Thoracic aorta (tissue), 2 donors: Measurements from ENCODE around the gene PEA15. TPM values are rescaled to one million over a fixed set of nuclear protein-coding genes. Genes with fewer than 3 reads are reported as not detected.

Source experiments
- ATAC-seq: fragments of 150-250 bp; one replicate; pipeline ENCODE4 v1.8.0; 2017; ENCODE audit warnings: low read depth; ENCODE audit not compliant: insufficient number of reproducible peaks, low FRiP score
- DNase-seq: peaks from one replicate; pipeline ENCODE4 v3.0.0-alpha.2; 2020; ENCODE audit warnings: low spot score
- H3K27ac ChIP-seq, 2 donors: fragments of 200-600 bp; sonication (generic); 1 replicate in 1 of 2; 2 replicates in 1 of 2; pipeline ENCODE4 v1.5.1; 2016; ENCODE audit warnings: mild to moderate bottlenecking in 2 of 2, moderate library complexity in 2 of 2
- H3K27me3 ChIP-seq: fragments of 200-600 bp; sonication (generic); replicated peaks from 2 replicates; pipeline ENCODE4 v1.6.0; 2016; ENCODE audit warnings: mild to moderate bottlenecking; ENCODE audit not compliant: insufficient read depth
- H3K36me3 ChIP-seq: fragments of 200-600 bp; sonication (generic); one replicate; pipeline ENCODE4 v1.5.1; 2016
- H3K4me1 ChIP-seq, 2 donors: fragments of 200-600 bp; sonication (generic); 1 replicate in 1 of 2; 2 replicates in 1 of 2; pipeline versions ENCODE4 v1.5.1 to v1.6.0; 2016; ENCODE audit warnings: low read depth in 2 of 2, mild to moderate bottlenecking in 1 of 2; ENCODE audit not compliant: control insufficient read depth in 1 of 2
- H3K4me3 ChIP-seq: fragments of 200-600 bp; sonication (generic); 2 replicates; pipeline ENCODE4 v1.5.1; 2016; ENCODE audit warnings: mild to moderate bottlenecking
- H3K9me3 ChIP-seq: fragments of 200-600 bp; sonication (generic); 2 replicates; pipeline ENCODE4 v1.5.1; 2016
- total RNA-seq, 2 donors: library from RNA; depleted of rRNA; stranded (reverse); fragments of >200 nt; gene quantifications; one replicate each; pipeline versions ENCODE4 v1.1.0 to v1.2.3, GENCODE V29; 2016
- TF ChIP-seq, protein P1 (sequence below): fragments of 200-600 bp; sonication (generic); IDR thresholded peaks from one replicate; pipeline ENCODE4 v1.5.1; 2019; ENCODE audit warnings: antibody characterized with exemption

Gene PEA15
- total RNA-seq, 2 donors from 2014 or later: 131 to 194 TPM

DNA sequence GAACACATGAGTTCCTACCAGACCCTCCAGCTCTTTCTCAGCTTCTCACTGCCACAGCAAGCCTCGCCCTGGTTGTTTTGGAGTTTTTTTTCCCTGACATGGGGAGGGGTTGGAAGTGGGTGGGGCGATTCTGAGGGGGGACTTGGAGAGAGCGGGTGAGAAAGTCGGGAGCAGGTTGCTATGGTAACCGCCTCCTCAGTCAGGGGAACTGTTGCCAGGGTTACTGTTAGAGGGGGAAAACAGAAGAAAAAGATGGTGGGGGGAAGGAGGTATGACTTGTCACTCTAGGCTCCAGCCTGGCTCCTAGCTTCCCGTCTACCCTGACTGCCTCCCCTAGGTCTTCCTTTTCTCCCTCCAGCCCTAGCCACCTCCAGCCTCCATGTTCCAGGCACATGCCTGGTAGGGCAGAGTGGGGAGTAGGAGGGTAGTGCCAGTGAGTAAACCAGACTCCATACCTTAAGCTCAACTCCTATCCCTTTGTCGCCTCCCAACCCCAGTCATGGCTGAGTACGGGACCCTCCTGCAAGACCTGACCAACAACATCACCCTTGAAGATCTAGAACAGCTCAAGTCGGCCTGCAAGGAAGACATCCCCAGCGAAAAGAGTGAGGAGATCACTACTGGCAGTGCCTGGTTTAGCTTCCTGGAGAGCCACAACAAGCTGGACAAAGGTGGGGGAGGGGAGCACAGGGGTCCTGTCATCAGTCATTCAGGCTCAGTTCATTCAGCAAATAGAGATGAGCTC lies 6.0 kb downstream of the PEA15 start:
- no peak for DNase-seq
- TF ChIP-seq, protein P1, sequence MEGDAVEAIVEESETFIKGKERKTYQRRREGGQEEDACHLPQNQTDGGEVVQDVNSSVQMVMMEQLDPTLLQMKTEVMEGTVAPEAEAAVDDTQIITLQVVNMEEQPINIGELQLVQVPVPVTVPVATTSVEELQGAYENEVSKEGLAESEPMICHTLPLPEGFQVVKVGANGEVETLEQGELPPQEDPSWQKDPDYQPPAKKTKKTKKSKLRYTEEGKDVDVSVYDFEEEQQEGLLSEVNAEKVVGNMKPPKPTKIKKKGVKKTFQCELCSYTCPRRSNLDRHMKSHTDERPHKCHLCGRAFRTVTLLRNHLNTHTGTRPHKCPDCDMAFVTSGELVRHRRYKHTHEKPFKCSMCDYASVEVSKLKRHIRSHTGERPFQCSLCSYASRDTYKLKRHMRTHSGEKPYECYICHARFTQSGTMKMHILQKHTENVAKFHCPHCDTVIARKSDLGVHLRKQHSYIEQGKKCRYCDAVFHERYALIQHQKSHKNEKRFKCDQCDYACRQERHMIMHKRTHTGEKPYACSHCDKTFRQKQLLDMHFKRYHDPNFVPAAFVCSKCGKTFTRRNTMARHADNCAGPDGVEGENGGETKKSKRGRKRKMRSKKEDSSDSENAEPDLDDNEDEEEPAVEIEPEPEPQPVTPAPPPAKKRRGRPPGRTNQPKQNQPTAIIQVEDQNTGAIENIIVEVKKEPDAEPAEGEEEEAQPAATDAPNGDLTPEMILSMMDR: no peak
- Histone ChIP-seq H3K36me3 (peaks cover 37% of the 10 kb centered on the region), H3K4me3 (no peak overlapping the region), H3K27me3 (no peaks in the 10 kb centered on the region), H3K27ac (peak overlapping the region; percentile 66 to 95), H3K4me1 (peaks cover 37 to 55% of the 10 kb centered on the region in 2 donors), H3K9me3 (no peaks in the 10 kb centered on the region)
- no peak for ATAC-seq

DNA sequence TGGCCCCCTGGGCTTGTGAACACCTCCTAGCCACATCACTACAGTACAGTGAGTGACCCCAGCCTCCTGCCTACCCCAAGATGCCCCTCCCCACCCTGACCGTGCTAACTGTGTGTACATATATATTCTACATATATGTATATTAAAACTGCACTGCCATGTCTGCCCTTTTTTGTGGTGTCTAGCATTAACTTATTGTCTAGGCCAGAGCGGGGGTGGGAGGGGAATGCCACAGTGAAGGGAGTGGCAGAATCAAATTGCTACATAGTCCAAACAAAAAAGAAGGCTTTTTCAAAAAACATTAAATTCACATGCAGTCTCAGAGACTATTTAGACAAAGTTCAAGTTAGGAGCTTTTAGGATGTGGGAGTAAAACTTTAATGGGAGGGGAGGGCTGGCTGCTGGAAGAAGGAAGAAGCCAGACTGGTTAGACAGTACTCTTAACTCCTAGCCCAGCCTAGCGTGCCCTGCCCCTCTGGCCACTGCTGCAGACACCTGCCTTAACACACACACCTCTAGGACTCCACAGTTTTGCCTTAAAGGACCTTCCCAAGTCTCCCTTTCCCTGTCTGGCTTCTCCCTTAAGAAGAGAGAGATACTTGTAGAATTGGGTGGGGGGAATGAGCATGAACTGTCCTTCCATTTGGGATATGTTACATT lies 9.4 kb downstream of the PEA15 start:
- ATAC-seq (no peak), DNase-seq (no peak)
- peaks cover 25 to 49% of the 10 kb centered on the region in 2 donors for H3K4me1 ChIP-seq
- peak overlapping the region in 1 of 2 donors; percentile 1 for H3K27ac ChIP-seq
- H3K9me3 ChIP-seq: no peaks in the 10 kb centered on the region
- H3K36me3 ChIP-seq: peaks cover 37% of the 10 kb centered on the region
- no peaks in the 10 kb centered on the region for H3K27me3 ChIP-seq
- TF ChIP-seq, protein P1: no peak
- no peak overlapping the region for H3K4me3 ChIP-seq

DNA sequence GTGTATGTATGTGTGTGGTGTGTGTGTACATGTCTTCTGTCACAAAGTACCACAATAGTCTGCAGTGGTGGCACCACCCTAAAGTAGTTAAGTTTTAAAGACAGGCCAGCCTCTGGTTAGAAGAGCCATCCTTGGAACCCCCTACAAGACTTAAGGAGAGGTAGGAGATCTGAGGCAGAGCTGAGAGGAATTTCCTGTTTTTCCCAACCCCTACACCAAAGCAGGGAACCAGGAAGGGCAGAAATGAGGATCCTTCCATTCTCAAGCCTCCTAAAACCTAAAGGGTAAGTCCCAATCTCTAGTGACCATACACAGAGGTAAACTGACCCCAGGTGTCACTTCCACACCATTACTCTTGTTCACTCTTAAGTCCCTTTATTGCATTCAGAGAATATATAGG lies 11.1 kb downstream of the PEA15 start:
- H3K27ac ChIP-seq: peak overlapping the region; percentile 78 to 88
- H3K4me3 ChIP-seq: no peak overlapping the region
- H3K4me1 ChIP-seq: peaks cover 15 to 32% of the 10 kb centered on the region in 2 donors
- H3K9me3 ChIP-seq: no peaks in the 10 kb centered on the region
- DNase-seq: no peak
- no peaks in the 10 kb centered on the region for H3K27me3 ChIP-seq
- H3K36me3 ChIP-seq: peaks cover 46% of the 10 kb centered on the region
- no peak for ATAC-seq
- TF ChIP-seq, protein P1: no peak

DNA sequence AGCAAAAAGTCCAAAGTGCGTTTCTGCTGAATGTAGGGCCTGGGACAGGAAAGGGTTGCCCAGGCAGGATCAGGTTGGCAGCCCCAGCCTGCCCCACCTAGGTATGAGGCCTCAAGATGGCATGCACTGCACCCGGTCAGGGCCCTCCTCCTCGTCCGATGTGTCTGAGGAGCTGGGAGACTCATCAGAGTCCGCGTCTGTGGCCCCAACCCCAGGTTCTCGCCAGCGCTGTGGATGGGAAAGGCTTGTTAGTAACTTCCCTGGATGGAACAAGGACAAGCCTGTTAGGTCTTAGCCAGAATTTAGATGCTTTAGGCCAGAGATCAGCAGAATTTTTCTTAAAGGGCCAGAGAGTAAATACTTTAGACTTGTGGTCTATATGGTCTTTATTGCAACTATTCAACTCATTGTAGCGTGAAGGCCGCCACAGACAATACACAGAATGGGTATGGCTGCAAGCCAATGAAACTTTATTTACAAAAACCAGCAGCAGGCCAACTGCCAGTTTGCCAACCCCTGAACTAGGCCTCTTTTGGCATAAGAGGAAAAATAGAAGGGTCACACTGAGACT lies 12.4 kb downstream of the PEA15 start:
- H3K27me3 ChIP-seq: no peaks in the 10 kb centered on the region
- H3K4me1 ChIP-seq: peaks cover 15 to 28% of the 10 kb centered on the region in 2 donors
- no peak for ATAC-seq
- H3K27ac ChIP-seq: peak overlapping the region; percentile 78 to 88
- H3K9me3 ChIP-seq: no peaks in the 10 kb centered on the region
- H3K36me3 ChIP-seq: peaks cover 43% of the 10 kb centered on the region
- peak overlapping the region; percentile 40 for H3K4me3 ChIP-seq
- DNase-seq: no peak
- TF ChIP-seq, protein P1: no peak
